ENCODE results near the gene ST6GALNAC3. TPM values are rescaled to one million over a fixed set of nuclear protein-coding genes. Genes with fewer than 3 reads are reported as not detected.
"Not testable (repeated sequence)": the region's sequence is repeated elsewhere in the genome, so short reads cannot be mapped to it uniquely, and the experiment has no call there.

Gene ST6GALNAC3
- total RNA-seq, 1 donor from 2014 or later: 3.9 TPM

- intact Hi-C loops (cut with DNase I): loop anchor here (10.0 kb wide), 1 partner anchor 787 kb away; no protein-coding TSS in a partner anchor
- ATAC-seq (no peak), DNase-seq (ENCODE audit: missing footprints) (no peak)
These were observed 263.1 kb downstream of the ST6GALNAC3 start for GRCh38 chr1:76337542-76338219.

- intact Hi-C loops (cut with DNase I): no loop called here
- no peak for ATAC-seq
- DNase-seq (ENCODE audit: missing footprints): no peak
These were observed 265.5 kb downstream of the ST6GALNAC3 start for GRCh38 chr1:76340056-76340455.

GRCh38 chr1:76341816-76342215, 267.3 kb downstream of the ST6GALNAC3 start:
- intact Hi-C loops (cut with DNase I); DNase-seq (ENCODE audit: missing footprints); ATAC-seq: not testable (repeated sequence)

- intact Hi-C loops (cut with DNase I): no loop called here
- DNase-seq (ENCODE audit: missing footprints) (no peak), ATAC-seq (no peak)
These were observed 268.8 kb downstream of the ST6GALNAC3 start for GRCh38 chr1:76343356-76343755.

- no peak for DNase-seq (ENCODE audit: missing footprints)
- intact Hi-C loops (cut with DNase I): no loop called here
- no peak for ATAC-seq
These were observed 277.1 kb downstream of the ST6GALNAC3 start for GRCh38 chr1:76351655-76352054.

- intact Hi-C loops (cut with DNase I): no loop called here
- no peak for ATAC-seq
- DNase-seq (ENCODE audit: missing footprints): no peak
These were observed 278.3 kb downstream of the ST6GALNAC3 start for GRCh38 chr1:76352741-76353435.

- ATAC-seq: no peak
- no peak for DNase-seq (ENCODE audit: missing footprints)
- intact Hi-C loops (cut with DNase I): no loop called here
These were observed 279.7 kb downstream of the ST6GALNAC3 start for GRCh38 chr1:76354236-76354635.

GRCh38 chr1:76366726-76367125, 292.2 kb downstream of the ST6GALNAC3 start:
- intact Hi-C loops (cut with DNase I): no loop called here
- DNase-seq (ENCODE audit: missing footprints) (no peak), ATAC-seq (no peak)

GRCh38 chr1:76371941-76372340, 297.4 kb downstream of the ST6GALNAC3 start:
- ATAC-seq (no peak), DNase-seq (ENCODE audit: missing footprints) (no peak)
- intact Hi-C loops (cut with DNase I): no loop called here

GRCh38 chr1:76374086-76374485, 299.5 kb downstream of the ST6GALNAC3 start:
- no peak for DNase-seq (ENCODE audit: missing footprints)
- intact Hi-C loops (cut with DNase I): no loop called here
- no peak for ATAC-seq

GRCh38 chr1:76377247-76377646, 302.7 kb downstream of the ST6GALNAC3 start:
- no peak for DNase-seq (ENCODE audit: missing footprints)
- ATAC-seq: no peak
- intact Hi-C loops (cut with DNase I): no loop called here

- intact Hi-C loops (cut with DNase I): no loop called here
- DNase-seq (ENCODE audit: missing footprints) (no peak), ATAC-seq (no peak)
These were observed 305.0 kb downstream of the ST6GALNAC3 start for GRCh38 chr1:76379506-76379905.

- intact Hi-C loops (cut with DNase I): no loop called here
- no peak for ATAC-seq
- DNase-seq (ENCODE audit: missing footprints): no peak
These were observed 307.0 kb downstream of the ST6GALNAC3 start for GRCh38 chr1:76381450-76382097.

- no peak for DNase-seq (ENCODE audit: missing footprints)
- intact Hi-C loops (cut with DNase I): no loop called here
- ATAC-seq: no peak
These were observed 313.7 kb downstream of the ST6GALNAC3 start for GRCh38 chr1:76388261-76388660.

GRCh38 chr1:76390456-76390855, 315.9 kb downstream of the ST6GALNAC3 start:
- ATAC-seq: peak; percentile 81
- intact Hi-C loops (cut with DNase I): no loop called here
- no peak for DNase-seq (ENCODE audit: missing footprints)

- intact Hi-C loops (cut with DNase I): no loop called here
- ATAC-seq: no peak
- DNase-seq (ENCODE audit: missing footprints): no peak
These were observed 320.5 kb downstream of the ST6GALNAC3 start for GRCh38 chr1:76395059-76395458.

GRCh38 chr1:76402128-76402527, 327.6 kb downstream of the ST6GALNAC3 start:
- intact Hi-C loops (cut with DNase I): no loop called here
- DNase-seq (ENCODE audit: missing footprints) (no peak), ATAC-seq (no peak)

- intact Hi-C loops (cut with DNase I): no loop called here
These were observed 333.8 kb downstream of the ST6GALNAC3 start for GRCh38 chr1:76408303-76408702.

GRCh38 chr1:76410499-76410898, 336.0 kb downstream of the ST6GALNAC3 start:
- DNase-seq (ENCODE audit: missing footprints) (no peak), ATAC-seq (no peak)
- intact Hi-C loops (cut with DNase I): no loop called here

More at GRCh38 chr1:76408303-76408702, 333.8 kb downstream of the ST6GALNAC3 start:
- no peak for ATAC-seq
- DNase-seq (ENCODE audit: missing footprints): no peak

- no peak for ATAC-seq
- intact Hi-C loops (cut with DNase I): no loop called here
These were observed 344.0 kb downstream of the ST6GALNAC3 start for GRCh38 chr1:76418531-76418930.

More at GRCh38 chr1:76418531-76418930, 344.0 kb downstream of the ST6GALNAC3 start:
- DNase-seq (ENCODE audit: missing footprints): no peak
